ELR (cell line): Measurements from ENCODE around the gene GSTT4.
"Not testable (repeated sequence)": the region's sequence is repeated elsewhere in the genome, so short reads cannot be mapped to it uniquely, and the experiment has no call there.

ENCODE experiments used
- DNase-seq: peaks from one replicate; pipeline ENCODE4 v3.0.0-alpha.2; 2015; ENCODE audit warnings: low read depth

GSTT4 gene

DNA sequence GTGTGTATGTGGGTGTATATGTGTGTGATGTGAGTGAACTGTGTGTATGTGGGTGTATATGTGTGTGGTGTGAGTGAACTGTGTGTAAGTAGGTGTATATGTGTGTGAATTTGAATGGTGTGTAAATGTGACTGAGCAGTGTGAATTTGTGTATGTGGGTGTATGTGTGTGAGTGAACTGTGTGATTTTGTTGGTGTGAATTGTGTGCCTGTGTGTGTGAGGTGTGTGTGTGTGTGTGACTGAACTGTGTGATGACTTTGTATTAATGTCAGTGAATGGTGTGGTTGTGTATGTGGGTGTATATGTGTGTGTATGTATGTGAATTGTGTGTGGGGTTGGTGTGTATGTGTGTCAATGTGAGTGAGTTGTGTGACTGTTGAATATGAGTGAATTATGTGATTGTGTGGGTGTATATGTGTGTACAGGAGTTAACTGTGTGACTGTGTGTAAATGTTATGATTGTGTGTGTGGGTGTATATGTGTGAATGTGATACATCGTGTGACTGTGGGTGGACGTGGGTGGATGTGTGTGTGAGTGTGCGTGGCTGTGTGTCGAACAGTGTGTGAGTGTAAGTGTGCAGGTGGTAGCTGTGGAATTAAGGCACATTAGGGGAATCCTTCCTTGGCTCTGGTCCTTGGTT is 18.6 kb downstream of the GSTT4 start:
- not testable (repeated sequence) for DNase-seq

- not testable (repeated sequence) for DNase-seq
Observed at GRCh38 chr22:23986089-23986488, 19.2 kb downstream of the GSTT4 start.

DNA sequence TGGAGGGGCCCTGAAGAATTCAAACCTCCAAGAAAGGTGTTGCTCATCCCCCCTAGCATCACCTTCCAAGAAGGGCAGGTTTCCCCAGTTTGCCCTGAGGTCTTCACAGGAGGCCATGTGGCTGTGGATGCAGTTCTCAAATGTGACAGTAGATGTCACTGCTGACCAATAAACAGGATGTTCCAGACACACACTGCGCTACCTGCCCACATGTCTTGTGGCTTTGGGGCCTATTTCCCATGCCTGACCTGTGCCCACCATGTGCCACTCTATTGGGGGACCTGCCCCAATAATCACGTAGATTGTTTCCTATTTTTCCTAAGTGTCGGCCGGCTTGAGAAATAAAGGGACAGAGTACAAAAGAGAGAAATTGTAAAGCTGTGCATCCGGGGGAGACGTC is 20.8 kb downstream of the GSTT4 start:
- DNase-seq: no peak

DNA sequence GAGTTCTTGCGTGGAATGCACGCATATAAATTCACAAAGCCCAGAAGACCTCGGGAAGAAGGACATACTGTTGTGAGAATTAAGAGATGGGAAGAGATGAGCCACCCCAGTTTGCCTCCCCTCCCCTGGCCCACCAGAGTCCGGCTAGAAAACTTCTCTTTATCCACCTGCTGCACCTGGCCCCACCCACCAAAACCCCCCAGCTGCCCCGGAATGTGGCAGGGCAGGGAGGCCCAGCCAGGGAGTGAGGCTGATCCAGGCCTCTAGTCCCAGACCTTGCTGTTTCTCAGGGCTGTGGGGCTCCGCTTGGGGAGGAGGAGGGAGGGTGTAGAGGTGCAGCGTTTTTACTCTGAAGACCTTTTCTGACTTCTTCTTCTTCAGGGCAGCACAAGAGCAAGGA is 24.7 kb downstream of the GSTT4 start:
- DNase-seq: not testable (repeated sequence)

GRCh38 chr22:23979557-23980240 is 25.6 kb downstream of the GSTT4 start, which contains the start of gene GSTT2:
Gene GSTT2 (plus strand): TSS chr22:23980134.
- DNase-seq: not testable (repeated sequence)

- not testable (repeated sequence) for DNase-seq
Observed at GRCh38 chr22:23977304-23977703, 27.9 kb downstream of the GSTT4 start.

DNA sequence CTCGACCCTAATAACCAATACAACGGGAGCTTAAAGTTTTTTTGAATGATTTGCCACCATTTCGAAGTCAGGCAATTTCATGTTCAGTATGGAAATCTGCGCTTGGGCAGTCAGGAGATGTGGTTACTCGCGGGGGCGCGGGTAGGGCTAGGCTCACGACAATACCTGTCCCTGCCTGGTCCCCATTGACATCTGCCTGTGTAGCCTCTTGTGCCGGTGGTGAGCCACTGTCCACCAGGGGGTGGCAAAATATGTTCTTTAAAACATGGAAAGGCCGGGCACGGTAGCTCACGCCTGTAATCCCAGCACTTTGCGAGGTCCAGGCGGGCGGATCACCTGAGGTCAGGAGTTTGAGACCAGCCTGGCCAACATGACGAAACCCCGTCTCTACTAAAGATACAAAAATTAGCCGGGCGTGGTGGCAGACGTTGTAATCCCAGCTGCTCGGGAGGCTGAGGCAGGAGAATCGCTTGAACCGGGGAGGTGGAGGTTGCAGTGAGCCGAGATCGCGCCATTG is 30.4 kb downstream of the GSTT4 start:
- DNase-seq: not testable (repeated sequence)

GRCh38 chr22:23974345-23974744 is 30.9 kb downstream of the GSTT4 start, which contains the start of gene DDT:
Gene DDT (minus strand): TSS chr22:23974441. CDS start chr22:23974414, 27 bp downstream.
- not testable (repeated sequence) for DNase-seq

DNA sequence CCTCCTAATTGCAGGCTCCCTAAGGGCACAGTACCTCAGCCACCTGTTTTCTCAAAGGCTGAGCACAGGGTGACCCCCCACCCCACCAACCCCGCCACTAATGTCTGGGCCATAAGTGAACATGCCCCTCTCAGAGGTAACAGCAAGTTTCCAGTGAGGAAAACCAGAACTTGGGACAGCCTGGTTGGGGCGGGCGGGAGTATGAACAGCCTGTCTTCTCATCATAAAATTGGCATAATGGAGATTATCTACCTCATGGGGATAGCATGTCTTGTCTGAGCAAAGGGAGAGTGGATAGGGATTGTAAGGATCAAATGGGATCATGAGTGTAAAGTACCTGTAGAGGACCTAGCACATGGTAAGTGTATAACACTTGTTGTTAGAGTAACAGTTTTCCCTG is 33.3 kb downstream of the GSTT4 start:
- not testable (repeated sequence) for DNase-seq

- DNase-seq: no peak
Observed at GRCh38 chr22:23970816-23971486, 34.3 kb downstream of the GSTT4 start.

DNA sequence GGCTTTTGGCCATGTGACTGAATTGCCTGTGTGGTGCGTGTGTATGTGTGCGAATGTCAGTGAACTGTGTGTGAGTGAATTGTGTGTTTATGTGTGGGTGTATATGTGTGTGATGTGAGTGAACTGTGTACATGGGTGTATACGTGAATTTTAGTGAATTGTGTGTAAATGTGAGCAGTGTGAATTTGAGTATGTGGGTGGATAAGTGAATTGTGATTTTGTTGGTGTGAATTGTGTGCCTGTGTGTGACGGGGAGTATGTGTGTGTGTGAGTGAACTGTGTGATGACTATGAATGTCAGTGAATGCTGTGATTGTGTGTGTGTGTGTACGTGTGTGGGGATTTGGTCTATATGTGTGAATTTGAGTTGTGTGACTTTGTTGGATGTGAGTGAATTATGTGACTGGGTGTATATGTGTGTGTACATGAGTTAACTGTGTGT is 35.0 kb downstream of the GSTT4 start:
- DNase-seq: no peak

GRCh38 chr22:23969071-23969470 is 36.2 kb downstream of the GSTT4 start:
- no peak for DNase-seq

DNA sequence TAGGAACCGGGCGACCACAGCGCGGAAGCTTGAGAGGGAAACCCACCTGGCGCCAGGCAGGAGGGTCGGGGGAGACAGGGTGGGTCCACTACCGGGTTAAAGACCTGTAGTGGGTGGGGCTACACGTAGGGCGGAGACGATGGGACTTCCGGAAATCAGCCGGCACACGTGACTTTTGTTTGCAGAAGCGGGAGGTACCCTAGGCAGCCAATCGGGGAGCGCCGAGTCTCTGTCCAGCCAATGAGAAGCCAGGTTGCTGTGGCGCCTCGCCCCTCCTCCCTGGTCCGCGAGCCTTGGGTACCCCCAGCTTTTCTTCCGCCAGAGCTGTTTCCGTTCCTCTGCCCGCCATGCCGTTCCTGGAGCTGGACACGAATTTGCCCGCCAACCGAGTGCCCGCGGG is 38.7 kb downstream of the GSTT4 start, which contains the start of gene DDTL:
DDTL (plus strand) TSS at position 321 of the 400 bp plus-strand sequence; CDS start at position 348, 27 bp downstream.
- DNase-seq: not testable (repeated sequence)

DNA sequence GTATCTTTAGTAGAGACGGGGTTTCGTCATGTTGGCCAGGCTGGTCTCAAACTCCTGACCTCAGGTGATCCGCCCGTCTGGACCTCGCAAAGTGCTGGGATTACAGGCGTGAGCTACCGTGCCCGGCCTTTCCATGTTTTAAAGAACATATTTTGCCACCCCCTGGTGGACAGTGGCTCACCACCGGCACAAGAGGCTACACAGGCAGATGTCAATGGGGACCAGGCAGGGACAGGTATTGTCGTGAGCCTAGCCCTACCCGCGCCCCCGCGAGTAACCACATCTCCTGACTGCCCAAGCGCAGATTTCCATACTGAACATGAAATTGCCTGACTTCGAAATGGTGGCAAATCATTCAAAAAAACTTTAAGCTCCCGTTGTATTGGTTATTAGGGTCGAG is 39.2 kb downstream of the GSTT4 start:
- DNase-seq: not testable (repeated sequence)

DNA sequence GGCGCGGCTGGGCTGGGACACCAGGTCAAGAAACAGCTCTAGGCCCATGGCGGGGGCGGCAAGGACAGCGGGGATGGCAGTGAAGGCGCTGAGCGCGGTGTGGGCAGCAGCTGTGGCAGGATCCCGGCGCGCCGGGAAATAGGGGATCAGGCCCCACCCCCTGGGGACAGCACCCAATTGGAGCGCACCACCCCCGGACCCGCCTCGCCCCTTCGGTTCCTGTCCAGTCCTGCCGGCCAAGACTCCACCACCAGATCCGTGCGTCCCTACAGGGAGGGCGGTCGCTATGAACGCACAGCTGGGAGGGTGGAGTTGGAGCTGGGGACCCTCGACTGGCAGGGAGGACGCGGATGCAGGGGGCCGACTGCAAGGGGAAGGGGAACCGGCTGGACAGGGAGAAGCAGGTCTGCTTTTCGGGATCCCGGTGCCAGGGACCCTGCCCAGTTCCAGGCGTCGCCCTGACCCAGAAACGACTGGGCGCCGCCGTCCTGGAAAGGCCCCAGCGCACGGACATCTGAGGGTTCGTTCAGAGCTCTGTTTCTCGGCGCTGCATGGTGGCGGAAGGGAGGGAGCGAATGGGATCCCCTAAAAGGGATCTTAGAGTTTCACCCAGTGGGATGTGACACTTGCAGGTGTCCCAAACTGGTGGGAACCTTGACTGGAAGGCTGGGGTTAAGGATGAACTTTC is 44.0 kb downstream of the GSTT4 start, which contains the start of gene GSTT2B:
GSTT2B (minus strand) TSS at position 112 of the 688 bp plus-strand sequence; CDS start at position 48, 64 bp downstream.
- not testable (repeated sequence) for DNase-seq

- peak; percentile 78 for DNase-seq
Observed at GRCh38 chr22:23956301-23956900, 48.9 kb downstream of the GSTT4 start.

- not testable (repeated sequence) for DNase-seq
Observed at GRCh38 chr22:23955886-23956285, 49.4 kb downstream of the GSTT4 start.

DNA sequence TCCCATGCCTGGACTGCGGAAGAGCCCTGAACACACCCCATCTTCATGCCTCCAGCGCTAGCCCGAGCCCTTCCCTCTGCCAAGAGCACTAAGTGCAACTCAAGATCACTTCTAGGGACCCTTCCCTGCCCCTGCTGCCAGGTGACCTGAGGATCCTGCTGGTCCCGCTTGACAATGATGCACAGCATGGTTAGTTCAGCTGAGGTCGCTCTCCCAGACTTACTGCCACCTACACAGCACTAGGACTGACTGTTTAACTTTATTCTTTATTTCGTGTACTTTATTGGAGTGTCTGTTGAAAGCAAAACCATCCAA is 50.3 kb downstream of the GSTT4 start:
- DNase-seq: not testable (repeated sequence)

- not testable (repeated sequence) for DNase-seq
Observed at GRCh38 chr22:23954193-23954990, 50.9 kb downstream of the GSTT4 start.

DNA sequence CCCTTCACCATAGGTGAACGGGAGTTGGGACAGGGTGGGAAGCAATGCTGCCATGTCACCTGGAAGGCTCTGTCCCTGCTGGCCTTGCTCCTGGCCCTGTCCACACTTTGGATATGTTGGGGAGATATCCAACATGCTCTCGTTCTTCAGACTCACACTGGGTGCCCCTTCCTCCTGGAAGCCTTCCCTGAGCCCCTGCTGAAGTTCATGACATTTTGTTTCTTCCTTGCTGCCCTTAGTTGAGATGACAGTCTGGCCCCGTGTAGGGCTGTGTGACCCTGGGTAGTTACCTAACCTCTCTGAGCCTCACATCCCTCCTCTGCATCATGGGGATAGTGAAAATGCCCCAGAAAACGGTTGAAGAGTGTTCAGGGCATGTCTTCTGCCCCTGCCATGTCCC is 51.8 kb downstream of the GSTT4 start:
- not testable (repeated sequence) for DNase-seq
